Measurements from ENCODE around the gene APBB1IP. TPM values are rescaled to one million over a fixed set of nuclear protein-coding genes. Genes with fewer than 3 reads are reported as not detected.
A peak's percentile ranks its signal among the peaks of the same experiment; 100 is the strongest.

Gene APBB1IP
- total and polyA plus RNA-seq, 9 of the 15 experiments (the other 6 are each of a cell fraction or from before 2014, with no cell fraction given), result 0.03 to 0.11 (median 0.06) TPM; not detected in 4

DNA sequence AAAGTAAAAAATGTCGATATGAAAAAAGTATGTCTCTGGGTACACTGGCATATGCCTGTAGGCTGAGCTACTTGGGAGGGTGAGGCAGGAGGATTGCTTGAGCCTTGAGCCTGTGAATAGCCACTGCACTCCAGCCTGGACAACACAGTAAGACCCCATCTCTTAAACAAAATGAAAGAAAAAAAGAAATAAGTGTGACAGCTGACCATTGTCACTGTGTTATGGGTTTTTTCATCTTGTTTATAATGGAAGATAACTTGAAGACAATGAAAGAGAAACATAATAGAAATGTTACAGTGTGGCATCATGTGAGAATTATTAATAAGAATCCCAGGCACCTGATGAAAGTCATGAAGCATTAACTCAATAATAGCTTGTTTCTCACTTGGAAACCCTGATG, 75.0 kb downstream of the APBB1IP start (continued):
- TF ChIP-seq UBTF (IDR thresholded peaks at IDR 0.05; ENCODE audit: borderline replicate concordance in 1 of 2, low read depth in 2 of 2, low read length in 2 of 2), result no peak

GRCh38 chr10:26516540-26517101, 78.5 kb downstream of the APBB1IP start:
- Histone ChIP-seq H3K27me3 (ENCODE audit: control insufficient read depth in 2 of 2, insufficient read depth in 2 of 2, low read length in 2 of 2) (no peaks in the 10 kb centered on the region), H3K36me3 (ENCODE audit: control insufficient read depth, insufficient read depth, low read length) (no peaks in the 10 kb centered on the region), H3K4me3 (no peak overlapping the region), H2AFZ (ENCODE audit: low read depth, low read length) (no peak overlapping the region), H3K9ac (ENCODE audit: insufficient read depth in 1 of 2, low read depth in 2 of 2, low read length in 2 of 2) (no peak overlapping the region), H3K4me2 (ENCODE audit: insufficient read depth, low read length) (no peak overlapping the region), H3K9me1 (ENCODE audit: control insufficient read depth, insufficient read depth, low read length) (no peaks in the 10 kb centered on the region), H4K20me1 (replicated peaks; ENCODE audit: control insufficient read depth, insufficient read depth, low read length) (no peaks in the 10 kb centered on the region), H3K9me3 (replicated peaks; ENCODE audit: control insufficient read depth, insufficient read depth, low read depth, low read length) (no peaks in the 10 kb centered on the region), H3K27ac (ENCODE audit: extremely low read depth, low read depth, low read length) (no peak overlapping the region), H3K4me1 (replicated peaks in 1 of 2; ENCODE audit: control insufficient read depth in 2 of 2, insufficient read depth in 2 of 2, low read length in 2 of 2) (no peaks in the 10 kb centered on the region; a peak in 1 of 5 replicates), H3K79me2 (ENCODE audit: control insufficient read depth, insufficient read depth, low read length) (no peaks in the 10 kb centered on the region)
- ChIA-PET POLR2A (interaction anchor here (1.1 to 1.2 kb wide), 2 partner anchors 9 to 559 kb away, joined by 3 read pairs; no protein-coding TSS in a partner anchor), CTCF (ENCODE audit: low intra/inter-chr PET ratio) (no interaction called here)
- BruUV-seq (replicated peaks), result no TSS peak
- DNase-seq (ENCODE audit: extremely low read depth in 1 of 4, low spot score in 3 of 4), result no peak
- in situ Hi-C loops (cut with MboI) (no loop called here), intact Hi-C loops (cut with micrococcal nuclease) (no loop called here)
- TF ChIP-seq ZNF512 (tag; IDR thresholded peaks at IDR 0.05) (0 out of 2 replicates have a peak, but pooled peaks have one; percentile 28), ZNF316 (IDR thresholded peaks at IDR 0.05) (peak; percentile 13; the same call in 1 of the 2 replicates), ZNF134 (CRISPR knock-in tag; conservative IDR thresholded peaks at IDR 0.05) (no peak), NFE2 (IDR thresholded peaks at IDR 0.05; ENCODE audit: low read depth) (peak; percentile 53), MAFG (tag; conservative IDR thresholded peaks at IDR 0.05) (peak; percentile 51), SUPT5H (IDR thresholded peaks at IDR 0.05) (no peak), ZNF124 (CRISPR knock-in tag; IDR thresholded peaks at IDR 0.05) (no peak)
- no peak for FAIRE-seq
- no peak for ATAC-seq
- 0% methylated on average over 9 of the region's 11 CpGs for WGBS (ENCODE audit: insufficient coverage, low coverage, missing lambda C conversion rate)

All from K562 (cell line).